SU-DHL-6 (cell line): ENCODE results near the gene RASSF5.

Source experiments
- H2AFZ ChIP-seq: fragments of 200-600 bp; sonication (generic); 2 replicates; pipeline ENCODE4 v1.6.1; 2014; ENCODE audit warnings: low read depth, mild to moderate bottlenecking, moderate library complexity, mixed read lengths, antibody characterized with exemption, low read length; ENCODE audit not compliant: severe bottlenecking
- H3F3A ChIP-seq: fragments of 200-600 bp; shearing (Covaris generic); 2 replicates; pipeline ENCODE4 v1.6.0; 2016; ENCODE audit warnings: antibody characterized with exemption, mild to moderate bottlenecking; ENCODE audit not compliant: insufficient read depth
- H3K27ac ChIP-seq: fragments of 200-600 bp; sonication (generic); 2 replicates; pipeline ENCODE4 v1.5.1; 2016; ENCODE audit warnings: low read depth, mild to moderate bottlenecking, low read length, moderate library complexity, mixed read lengths
- H3K27me3 ChIP-seq: fragments of 200-600 bp; sonication (generic), shearing (Covaris generic); 2 replicates; pipeline ENCODE4 v1.6.0; 2014; ENCODE audit warnings: mild to moderate bottlenecking, low read length
- H3K36me3 ChIP-seq: fragments of 200-600 bp; sonication (generic); 2 replicates; pipeline ENCODE4 v1.6.1; 2014; ENCODE audit warnings: mild to moderate bottlenecking, low read length, mixed read lengths
- H3K4me2 ChIP-seq: fragments of 300-600, 200-600 bp; shearing (Covaris generic), sonication (generic); 2 replicates; pipeline ENCODE4 v1.6.0; 2014; ENCODE audit warnings: low read length, low read depth, mild to moderate bottlenecking; ENCODE audit not compliant: poor library complexity, severe bottlenecking
- H3K4me3 ChIP-seq: fragments of 200-600 bp; sonication (generic); 2 replicates; pipeline ENCODE4 v1.5.1; 2014; ENCODE audit warnings: antibody characterized with exemption, low read length, mild to moderate bottlenecking, mixed read lengths; ENCODE audit not compliant: insufficient read depth, poor library complexity, severe bottlenecking
- H3K79me2 ChIP-seq: fragments of 200-600 bp; sonication (generic); 2 replicates; pipeline ENCODE4 v1.6.1; 2014; ENCODE audit warnings: mild to moderate bottlenecking, low read length, moderate library complexity; ENCODE audit not compliant: insufficient read depth
- H3K9ac ChIP-seq: fragments of 200-600 bp; sonication (generic); 2 replicates; pipeline ENCODE4 v1.7.0; 2014; ENCODE audit warnings: mild to moderate bottlenecking, low read length
- H3K9me2 ChIP-seq: fragments of 200-600 bp; sonication (generic); replicated peaks from 2 replicates; pipeline ENCODE4 v1.6.1; 2014; ENCODE audit warnings: low read length; ENCODE audit not compliant: insufficient read depth
- H3K9me3 ChIP-seq: fragments of 200-600 bp; sonication (generic); 2 replicates; pipeline ENCODE4 v1.6.1; 2014; ENCODE audit warnings: low read length, mixed read lengths; ENCODE audit not compliant: insufficient read depth
- H4K20me1 ChIP-seq: fragments of 200-600 bp; sonication (generic); 2 replicates; pipeline ENCODE4 v1.6.1; 2014; ENCODE audit warnings: low read depth, mild to moderate bottlenecking, antibody characterized with exemption, low read length, moderate library complexity, mixed read lengths
- EZH2phosphoT487 ChIP-seq: fragments of 200-600 bp; sonication (generic), shearing (Covaris generic); conservative IDR thresholded peaks from 2 replicates; pipeline ENCODE4 v1.6.1; 2018; ENCODE audit warnings: mild to moderate bottlenecking, antibody characterized with exemption, low read length, moderate library complexity, mixed read lengths
- TF ChIP-seq, protein P1 (sequence below): fragments of 200-600 bp; sonication (generic); IDR thresholded peaks from one replicate; pipeline ENCODE4 v1.5.1; 2017; ENCODE audit warnings: antibody characterized with exemption, mild to moderate bottlenecking, low read length, moderate library complexity; ENCODE audit not compliant: insufficient read depth, poor library complexity, severe bottlenecking

RASSF5 gene

DNA sequence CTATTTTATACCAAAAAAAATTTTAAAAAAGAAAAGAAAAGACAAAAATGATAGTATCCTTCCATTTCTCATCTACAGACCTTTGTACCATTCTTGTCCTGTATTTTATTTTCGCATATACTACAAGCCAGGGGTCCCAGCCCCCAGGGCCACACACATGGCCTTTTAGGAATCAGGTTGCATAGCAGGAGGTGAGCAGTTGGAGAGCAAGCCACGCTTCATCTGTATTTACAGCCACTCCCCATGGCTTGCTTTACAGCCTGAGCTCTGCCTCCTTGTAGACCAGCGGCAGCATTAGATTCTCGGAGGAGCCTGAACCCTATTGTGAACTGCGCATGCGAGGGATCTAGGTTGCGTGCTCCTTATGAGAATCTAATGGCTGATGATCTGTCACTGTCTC lies 39.8 kb downstream of the RASSF5 start:
- Histone ChIP-seq H4K20me1 (no peaks in the 10 kb centered on the region), H3F3A (no peaks in the 10 kb centered on the region), H3K9me2 (no peaks in the 10 kb centered on the region), H3K27me3 (no peaks in the 10 kb centered on the region), H3K9ac (no peak overlapping the region), H3K4me2 (no peak overlapping the region), H3K4me3 (no peak overlapping the region), H3K36me3 (no peaks in the 10 kb centered on the region), H2AFZ (no peak overlapping the region), H3K79me2 (no peaks in the 10 kb centered on the region), H3K9me3 (no peaks in the 10 kb centered on the region), H3K27ac (no peak overlapping the region)
- TF ChIP-seq EZH2phosphoT487: no peak
- TF ChIP-seq, protein P1, sequence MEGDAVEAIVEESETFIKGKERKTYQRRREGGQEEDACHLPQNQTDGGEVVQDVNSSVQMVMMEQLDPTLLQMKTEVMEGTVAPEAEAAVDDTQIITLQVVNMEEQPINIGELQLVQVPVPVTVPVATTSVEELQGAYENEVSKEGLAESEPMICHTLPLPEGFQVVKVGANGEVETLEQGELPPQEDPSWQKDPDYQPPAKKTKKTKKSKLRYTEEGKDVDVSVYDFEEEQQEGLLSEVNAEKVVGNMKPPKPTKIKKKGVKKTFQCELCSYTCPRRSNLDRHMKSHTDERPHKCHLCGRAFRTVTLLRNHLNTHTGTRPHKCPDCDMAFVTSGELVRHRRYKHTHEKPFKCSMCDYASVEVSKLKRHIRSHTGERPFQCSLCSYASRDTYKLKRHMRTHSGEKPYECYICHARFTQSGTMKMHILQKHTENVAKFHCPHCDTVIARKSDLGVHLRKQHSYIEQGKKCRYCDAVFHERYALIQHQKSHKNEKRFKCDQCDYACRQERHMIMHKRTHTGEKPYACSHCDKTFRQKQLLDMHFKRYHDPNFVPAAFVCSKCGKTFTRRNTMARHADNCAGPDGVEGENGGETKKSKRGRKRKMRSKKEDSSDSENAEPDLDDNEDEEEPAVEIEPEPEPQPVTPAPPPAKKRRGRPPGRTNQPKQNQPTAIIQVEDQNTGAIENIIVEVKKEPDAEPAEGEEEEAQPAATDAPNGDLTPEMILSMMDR: no peak

DNA sequence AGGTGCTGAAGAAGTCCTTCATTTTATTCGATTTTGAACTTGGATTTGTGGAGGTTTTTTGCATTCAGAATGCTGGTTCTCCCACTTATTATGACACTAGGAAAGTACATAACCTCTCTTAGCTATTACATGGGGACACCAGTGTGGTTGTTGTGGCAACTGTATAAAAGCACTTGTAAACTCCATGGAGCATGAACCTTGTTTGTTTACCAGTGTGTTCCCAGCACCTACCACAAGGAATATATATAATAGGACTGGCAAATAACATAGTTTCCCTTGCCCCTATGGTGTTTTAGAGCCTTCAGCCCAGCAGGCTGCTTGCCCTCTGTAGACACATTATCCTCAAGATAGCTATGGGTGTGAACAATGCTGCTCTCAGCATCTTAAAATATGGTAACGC lies 43.1 kb downstream of the RASSF5 start:
- Histone ChIP-seq H3K27ac (no peak overlapping the region), H2AFZ (no peak overlapping the region), H3K4me2 (no peak overlapping the region), H3K4me3 (no peak overlapping the region), H3K36me3 (no peaks in the 10 kb centered on the region), H3K9ac (no peak overlapping the region), H3F3A (0 out of 2 replicates have a peak, but pooled peaks cover 4% of the 10 kb centered on the region), H3K9me2 (no peaks in the 10 kb centered on the region), H3K27me3 (no peaks in the 10 kb centered on the region), H4K20me1 (no peaks in the 10 kb centered on the region), H3K9me3 (no peaks in the 10 kb centered on the region), H3K79me2 (no peaks in the 10 kb centered on the region)
- TF ChIP-seq EZH2phosphoT487: no peak
- TF ChIP-seq, protein P1: no peak

DNA sequence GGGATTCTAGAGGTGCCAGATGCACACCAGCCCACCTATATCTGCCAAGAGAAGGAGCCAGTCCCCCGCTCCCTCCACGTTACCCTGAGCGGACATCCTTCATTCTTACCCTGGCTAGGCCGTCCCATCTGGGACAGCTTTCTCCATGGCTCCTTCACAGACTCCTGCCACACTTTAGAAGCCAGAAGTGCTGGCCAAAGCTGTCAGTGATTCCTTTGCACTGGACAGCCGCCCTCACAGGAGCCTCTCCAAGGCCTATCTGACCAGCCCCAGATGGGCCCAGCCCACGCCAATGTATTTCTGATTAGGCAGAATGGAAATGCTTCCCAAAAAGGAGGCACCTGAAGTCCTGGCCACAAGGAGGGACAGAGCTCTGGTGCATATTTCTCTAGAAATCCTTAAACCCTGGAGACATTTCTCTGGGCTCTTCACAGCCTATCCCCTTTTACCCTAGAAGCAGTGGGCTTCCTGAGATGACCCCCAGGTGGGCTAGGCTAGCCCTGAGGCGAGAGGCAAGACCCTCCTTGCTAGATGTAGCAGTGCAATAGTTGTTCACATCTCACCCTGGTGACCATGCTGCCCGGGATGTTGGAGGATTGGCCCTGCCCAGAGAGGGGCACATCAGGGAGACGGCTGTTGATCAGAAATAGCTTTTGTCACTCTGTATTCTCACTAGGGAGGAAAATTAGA lies 44.1 kb downstream of the RASSF5 start:
- H3K4me2 ChIP-seq: no peak overlapping the region
- no peaks in the 10 kb centered on the region for H3K9me3 ChIP-seq
- H3K27me3 ChIP-seq: no peaks in the 10 kb centered on the region

More for the DNA sequence above, 44.1 kb downstream of the RASSF5 start:
- no peaks in the 10 kb centered on the region for H3K79me2 ChIP-seq
- TF ChIP-seq EZH2phosphoT487: no peak
- TF ChIP-seq, protein P1: no peak
- no peak overlapping the region for H3K9ac ChIP-seq
- no peak overlapping the region for H2AFZ ChIP-seq
- H3K9me2 ChIP-seq: no peaks in the 10 kb centered on the region
- H3F3A ChIP-seq: peaks cover 4% of the 10 kb centered on the region; the same call in 1 of the 2 replicates
- H3K36me3 ChIP-seq: no peaks in the 10 kb centered on the region
- no peak overlapping the region for H3K27ac ChIP-seq
- H4K20me1 ChIP-seq: no peaks in the 10 kb centered on the region
- H3K4me3 ChIP-seq: no peak overlapping the region
